Neural crest cell (in vitro differentiated cells): ENCODE measurements around the gene RAI1. TPM values are rescaled to one million over a fixed set of nuclear protein-coding genes. Genes with fewer than 3 reads are reported as not detected.

Experiments used
- DNase-seq: peaks from one replicate; pipeline ENCODE4 v3.0.0; 2021; ENCODE audit warnings: low read depth, mixed read lengths, low spot score
- H3K27ac Mint-ChIP-seq: one replicate; pipeline ENCODE4 v1.8.0; 2021; ENCODE audit warnings: mild to moderate bottlenecking, mixed read lengths; ENCODE audit not compliant: unreplicated experiment
- H3K27me3 Mint-ChIP-seq: 2 replicates; pipeline ENCODE4 v1.8.0; 2021; ENCODE audit warnings: low read depth, mild to moderate bottlenecking, mixed read lengths
- H3K36me3 Mint-ChIP-seq: 2 replicates; pipeline ENCODE4 v1.8.0; 2021; ENCODE audit warnings: low read depth, mild to moderate bottlenecking, mixed read lengths
- H3K4me1 Mint-ChIP-seq: 2 replicates; pipeline ENCODE4 v1.8.0; 2021; ENCODE audit warnings: mixed read lengths
- H3K4me3 Mint-ChIP-seq: one replicate; pipeline ENCODE4 v1.8.0; 2021; ENCODE audit warnings: mild to moderate bottlenecking, mixed read lengths
- H3K9me3 Mint-ChIP-seq: 2 replicates; pipeline ENCODE4 v1.8.0; 2021; ENCODE audit warnings: mixed read lengths
- total RNA-seq: library from RNA; stranded (reverse); gene quantifications from 2 replicates; pipeline ENCODE4 v1.2.1, GENCODE V29; 2021
- TF ChIP-seq, protein P1 (sequence below): fragments of 200-600 bp; sonication (generic); conservative IDR thresholded peaks from 2 replicates; pipeline ENCODE4 v1.5.0; 2021; ENCODE audit warnings: antibody characterized with exemption, mild to moderate bottlenecking

Gene RAI1
- total RNA-seq, 1 donor from 2014 or later, result 54.0 TPM

DNA sequence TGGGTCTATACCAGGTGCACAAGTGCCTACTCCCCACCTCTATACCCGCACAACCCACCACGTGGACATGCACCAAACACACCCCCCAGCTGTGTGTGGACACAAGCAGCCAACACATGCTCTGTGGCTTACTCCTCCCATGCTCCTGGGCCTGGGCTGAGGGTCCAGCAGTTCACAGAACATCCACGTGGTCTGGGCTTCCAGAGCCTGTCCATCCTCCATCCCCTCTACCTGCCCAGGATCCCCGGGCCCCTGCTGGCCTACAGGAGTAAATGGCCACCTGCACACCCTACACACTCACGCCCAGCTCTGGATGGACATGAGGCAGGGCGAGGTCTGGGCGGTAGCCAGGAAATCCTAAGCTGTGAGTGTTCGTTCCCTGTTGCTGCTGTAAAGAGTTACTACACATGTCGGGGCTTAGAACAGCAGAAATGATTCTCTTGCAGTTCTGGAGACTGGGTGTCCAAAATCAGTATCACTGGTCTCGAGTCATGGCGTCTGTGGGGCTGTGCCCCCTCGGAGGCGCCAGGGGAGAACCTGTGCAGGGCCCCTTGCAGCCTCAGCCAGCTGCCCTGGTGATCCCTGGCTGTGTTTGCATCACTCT lies 15.0 kb upstream of the RAI1 start:
- Mint-ChIP-seq H3K27ac (no peak overlapping the region), H3K4me1 (peaks cover 42% of the 10 kb centered on the region), H3K36me3 (no peaks in the 10 kb centered on the region), H3K9me3 (no peaks in the 10 kb centered on the region), H3K27me3 (no peaks in the 10 kb centered on the region), H3K4me3 (no peak overlapping the region)
- DNase-seq, result no peak
- TF ChIP-seq, protein P1, sequence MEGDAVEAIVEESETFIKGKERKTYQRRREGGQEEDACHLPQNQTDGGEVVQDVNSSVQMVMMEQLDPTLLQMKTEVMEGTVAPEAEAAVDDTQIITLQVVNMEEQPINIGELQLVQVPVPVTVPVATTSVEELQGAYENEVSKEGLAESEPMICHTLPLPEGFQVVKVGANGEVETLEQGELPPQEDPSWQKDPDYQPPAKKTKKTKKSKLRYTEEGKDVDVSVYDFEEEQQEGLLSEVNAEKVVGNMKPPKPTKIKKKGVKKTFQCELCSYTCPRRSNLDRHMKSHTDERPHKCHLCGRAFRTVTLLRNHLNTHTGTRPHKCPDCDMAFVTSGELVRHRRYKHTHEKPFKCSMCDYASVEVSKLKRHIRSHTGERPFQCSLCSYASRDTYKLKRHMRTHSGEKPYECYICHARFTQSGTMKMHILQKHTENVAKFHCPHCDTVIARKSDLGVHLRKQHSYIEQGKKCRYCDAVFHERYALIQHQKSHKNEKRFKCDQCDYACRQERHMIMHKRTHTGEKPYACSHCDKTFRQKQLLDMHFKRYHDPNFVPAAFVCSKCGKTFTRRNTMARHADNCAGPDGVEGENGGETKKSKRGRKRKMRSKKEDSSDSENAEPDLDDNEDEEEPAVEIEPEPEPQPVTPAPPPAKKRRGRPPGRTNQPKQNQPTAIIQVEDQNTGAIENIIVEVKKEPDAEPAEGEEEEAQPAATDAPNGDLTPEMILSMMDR, result no peak

DNA sequence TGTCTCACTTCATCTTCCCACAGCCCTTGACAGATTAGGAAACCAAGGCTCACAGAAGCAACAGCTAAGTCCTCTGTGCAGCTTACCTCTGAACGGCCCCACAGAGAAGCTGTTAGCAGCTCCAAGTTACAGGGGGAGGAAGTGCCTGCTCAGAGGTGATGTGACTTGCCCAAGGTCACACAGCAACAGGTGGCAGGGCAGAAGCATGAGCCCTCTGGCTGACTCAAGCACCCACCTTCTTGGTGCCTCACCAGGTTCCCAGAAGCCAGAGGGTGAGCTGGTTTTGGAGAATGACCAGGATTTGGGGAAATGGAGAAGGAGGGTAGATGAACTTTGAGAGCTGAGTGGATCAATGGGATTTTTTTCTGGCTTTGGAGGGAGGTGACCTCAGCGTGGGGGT lies 14.0 kb upstream of the RAI1 start:
- no peak overlapping the region for H3K27ac Mint-ChIP-seq
- TF ChIP-seq, protein P1, result no peak
- H3K27me3 Mint-ChIP-seq, result peaks cover 2% of the 10 kb centered on the region
- H3K4me1 Mint-ChIP-seq, result peaks cover 43% of the 10 kb centered on the region
- H3K9me3 Mint-ChIP-seq, result no peaks in the 10 kb centered on the region
- no peaks in the 10 kb centered on the region for H3K36me3 Mint-ChIP-seq
- no peak for DNase-seq
- no peak overlapping the region for H3K4me3 Mint-ChIP-seq

GRCh38 chr17:17667947-17668346 lies 13.3 kb upstream of the RAI1 start:
- Mint-ChIP-seq H3K4me1 (peaks cover 42% of the 10 kb centered on the region), H3K9me3 (no peaks in the 10 kb centered on the region), H3K4me3 (no peak overlapping the region), H3K27me3 (peaks cover 2% of the 10 kb centered on the region), H3K27ac (no peak overlapping the region), H3K36me3 (no peaks in the 10 kb centered on the region)
- DNase-seq, result no peak
- TF ChIP-seq, protein P1, result no peak

- H3K4me3 Mint-ChIP-seq, result no peak overlapping the region
- TF ChIP-seq, protein P1, result no peak
- H3K27ac Mint-ChIP-seq, result no peak overlapping the region
Measured at GRCh38 chr17:17668358-17668757, 12.9 kb upstream of the RAI1 start.

DNA sequence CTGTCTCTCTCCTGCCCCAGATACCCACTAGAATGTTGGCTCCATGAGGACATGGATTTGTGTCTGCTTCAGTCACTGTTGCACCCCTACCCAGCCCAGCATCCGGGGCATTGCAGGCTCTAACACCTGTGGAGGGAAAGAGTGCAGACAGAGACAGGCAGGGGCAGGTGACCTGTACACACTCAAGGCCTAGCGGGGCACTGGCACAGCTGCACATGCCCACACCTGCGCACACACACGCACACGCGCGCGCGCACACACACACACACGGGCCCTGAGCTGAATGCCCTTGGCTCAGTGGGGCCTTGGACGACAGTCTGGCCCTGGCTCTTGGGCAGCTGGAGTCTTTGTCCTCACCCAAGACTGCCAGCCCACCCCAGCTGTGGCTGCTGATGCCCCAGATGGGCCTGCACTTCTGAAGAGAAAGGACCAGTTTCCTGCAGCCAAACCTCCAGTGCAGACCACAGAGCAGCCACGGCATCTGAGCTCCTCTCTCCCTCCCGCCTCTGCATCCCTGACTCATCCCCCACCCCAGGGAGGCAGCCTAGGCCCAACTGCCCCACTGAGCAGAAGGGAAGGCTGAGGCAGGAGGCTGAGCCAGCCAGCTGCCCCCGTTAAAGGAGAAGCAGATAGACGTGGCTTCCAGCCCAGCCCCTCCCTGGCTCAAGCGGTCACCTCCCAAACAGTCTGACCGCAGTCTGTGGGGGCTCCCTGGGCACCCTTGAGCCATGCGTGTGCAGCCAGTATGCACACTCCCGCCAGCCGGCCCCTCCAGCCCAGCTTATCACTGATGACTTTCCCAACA lies 12.3 kb upstream of the RAI1 start:
- H3K4me3 Mint-ChIP-seq, result no peak overlapping the region
- H3K27ac Mint-ChIP-seq, result peak overlapping the region; percentile 81
- H3K9me3 Mint-ChIP-seq, result no peaks in the 10 kb centered on the region
- TF ChIP-seq, protein P1, result no peak
- H3K4me1 Mint-ChIP-seq, result peaks cover 37% of the 10 kb centered on the region
- no peaks in the 10 kb centered on the region for H3K36me3 Mint-ChIP-seq
- no peak for DNase-seq
- peaks cover 2% of the 10 kb centered on the region for H3K27me3 Mint-ChIP-seq

More at GRCh38 chr17:17668358-17668757, 12.9 kb upstream of the RAI1 start:
- DNase-seq, result no peak
- Mint-ChIP-seq H3K4me1 (peaks cover 42% of the 10 kb centered on the region), H3K36me3 (no peaks in the 10 kb centered on the region), H3K9me3 (no peaks in the 10 kb centered on the region), H3K27me3 (peaks cover 2% of the 10 kb centered on the region)
